ACC112 (cell line): ENCODE measurements around the gene AQP1.

Source experiments
- H2AFZ ChIP-seq: fragments of 200-600 bp; sonication (generic); one replicate; pipeline ENCODE4 v1.6.0; 2017; ENCODE audit warnings: antibody characterized with exemption, low read length; ENCODE audit not compliant: unreplicated experiment
- H3K27ac ChIP-seq: fragments of 200-600 bp; sonication (generic); 2 replicates; pipeline ENCODE4 v1.5.1; 2014; ENCODE audit warnings: low read depth, mild to moderate bottlenecking, antibody characterized with exemption, low read length, moderate library complexity
- H3K27me3 ChIP-seq: fragments of 200-600 bp; sonication (generic); 2 replicates; pipeline ENCODE4 v1.6.1; 2014; ENCODE audit warnings: mild to moderate bottlenecking, antibody characterized with exemption, low read length, moderate library complexity, mixed read lengths; ENCODE audit not compliant: insufficient read depth
- H3K36me3 ChIP-seq: fragments of 200-600 bp; sonication (generic); 2 replicates; pipeline ENCODE4 v1.6.1; 2016; ENCODE audit warnings: mild to moderate bottlenecking, antibody characterized with exemption, low read length, moderate library complexity, mixed read lengths; ENCODE audit not compliant: insufficient read depth
- H3K4me1 ChIP-seq: fragments of 200-600 bp; sonication (generic); one replicate; pipeline ENCODE4 v1.6.1; 2016; ENCODE audit warnings: low read length, mixed read lengths; ENCODE audit not compliant: insufficient read depth, unreplicated experiment, control insufficient read depth
- H3K4me3 ChIP-seq: fragments of 200-600 bp; sonication (generic); 2 replicates; pipeline ENCODE4 v1.5.1; 2014; ENCODE audit warnings: mild to moderate bottlenecking, low read depth, low read length
- H3K79me2 ChIP-seq: fragments of 200-600 bp; sonication (generic); one replicate; pipeline ENCODE4 v1.6.0; 2016; ENCODE audit warnings: low read length; ENCODE audit not compliant: control insufficient read depth, unreplicated experiment, insufficient read depth

The AQP1 gene

DNA sequence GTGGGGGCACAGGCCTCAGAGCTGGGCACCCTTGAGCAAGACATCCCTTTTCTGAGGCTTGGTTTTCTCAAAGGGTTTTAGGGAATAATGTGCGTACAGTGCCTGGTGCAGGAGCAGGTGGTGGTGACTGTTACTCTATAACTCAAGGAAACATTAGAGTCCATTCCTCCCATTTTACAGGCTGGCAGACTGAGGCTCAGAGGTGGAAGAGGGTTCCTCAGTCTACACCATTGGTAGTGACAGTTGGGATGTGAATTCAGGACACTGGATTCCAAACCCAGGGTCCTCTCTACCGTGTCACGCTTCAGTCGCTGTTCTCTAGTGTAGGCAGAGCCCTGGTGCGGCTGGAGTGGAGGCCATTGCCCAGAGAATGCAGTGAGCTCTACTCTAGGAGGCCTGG, 40.0 kb upstream of the AQP1 start:
- H3K27ac ChIP-seq, result no peak overlapping the region
- H3K79me2 ChIP-seq, result no peaks in the 10 kb centered on the region
- H3K4me3 ChIP-seq, result no peak overlapping the region
- no peaks in the 10 kb centered on the region for H3K4me1 ChIP-seq
- no peak overlapping the region for H2AFZ ChIP-seq
- no peaks in the 10 kb centered on the region for H3K27me3 ChIP-seq
- no peaks in the 10 kb centered on the region for H3K36me3 ChIP-seq

- no peaks in the 10 kb centered on the region for H3K36me3 ChIP-seq
- no peak overlapping the region for H3K27ac ChIP-seq
- H3K4me1 ChIP-seq, result no peaks in the 10 kb centered on the region
- no peaks in the 10 kb centered on the region for H3K79me2 ChIP-seq
- no peaks in the 10 kb centered on the region for H3K27me3 ChIP-seq
- no peak overlapping the region for H3K4me3 ChIP-seq
- no peak overlapping the region for H2AFZ ChIP-seq
Observed at GRCh38 chr7:30873207-30873606, 38.4 kb upstream of the AQP1 start.

DNA sequence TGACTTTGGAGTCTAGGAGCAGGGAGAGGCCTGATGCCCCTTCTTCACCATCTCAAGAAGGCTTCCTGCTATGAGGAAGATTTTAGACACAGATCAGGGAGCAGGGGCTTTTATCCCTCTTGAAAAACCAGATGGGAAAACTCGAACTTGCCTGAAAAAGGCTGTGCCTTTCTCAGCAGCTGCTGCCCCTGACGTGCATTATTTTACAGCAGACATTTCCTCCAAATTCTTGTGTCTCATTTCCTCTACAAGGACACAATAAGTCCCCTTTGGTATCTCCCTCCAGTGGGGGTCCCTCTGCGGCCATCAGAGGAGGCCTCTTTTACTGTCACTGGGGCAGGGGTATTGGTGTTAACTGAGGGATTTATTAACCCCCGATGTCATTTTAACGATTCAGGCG, 38.0 kb upstream of the AQP1 start:
- no peaks in the 10 kb centered on the region for H3K36me3 ChIP-seq
- H3K27ac ChIP-seq, result no peak overlapping the region
- H3K79me2 ChIP-seq, result no peaks in the 10 kb centered on the region
- no peak overlapping the region for H2AFZ ChIP-seq
- H3K27me3 ChIP-seq, result no peaks in the 10 kb centered on the region
- no peaks in the 10 kb centered on the region for H3K4me1 ChIP-seq
- no peak overlapping the region for H3K4me3 ChIP-seq

GRCh38 chr7:30874656-30875302, 36.9 kb upstream of the AQP1 start:
- H3K36me3 ChIP-seq, result no peaks in the 10 kb centered on the region
- no peaks in the 10 kb centered on the region for H3K27me3 ChIP-seq
- no peak overlapping the region for H2AFZ ChIP-seq
- no peak overlapping the region for H3K27ac ChIP-seq
- H3K4me1 ChIP-seq, result no peaks in the 10 kb centered on the region
- H3K79me2 ChIP-seq, result no peaks in the 10 kb centered on the region
- no peak overlapping the region for H3K4me3 ChIP-seq

DNA sequence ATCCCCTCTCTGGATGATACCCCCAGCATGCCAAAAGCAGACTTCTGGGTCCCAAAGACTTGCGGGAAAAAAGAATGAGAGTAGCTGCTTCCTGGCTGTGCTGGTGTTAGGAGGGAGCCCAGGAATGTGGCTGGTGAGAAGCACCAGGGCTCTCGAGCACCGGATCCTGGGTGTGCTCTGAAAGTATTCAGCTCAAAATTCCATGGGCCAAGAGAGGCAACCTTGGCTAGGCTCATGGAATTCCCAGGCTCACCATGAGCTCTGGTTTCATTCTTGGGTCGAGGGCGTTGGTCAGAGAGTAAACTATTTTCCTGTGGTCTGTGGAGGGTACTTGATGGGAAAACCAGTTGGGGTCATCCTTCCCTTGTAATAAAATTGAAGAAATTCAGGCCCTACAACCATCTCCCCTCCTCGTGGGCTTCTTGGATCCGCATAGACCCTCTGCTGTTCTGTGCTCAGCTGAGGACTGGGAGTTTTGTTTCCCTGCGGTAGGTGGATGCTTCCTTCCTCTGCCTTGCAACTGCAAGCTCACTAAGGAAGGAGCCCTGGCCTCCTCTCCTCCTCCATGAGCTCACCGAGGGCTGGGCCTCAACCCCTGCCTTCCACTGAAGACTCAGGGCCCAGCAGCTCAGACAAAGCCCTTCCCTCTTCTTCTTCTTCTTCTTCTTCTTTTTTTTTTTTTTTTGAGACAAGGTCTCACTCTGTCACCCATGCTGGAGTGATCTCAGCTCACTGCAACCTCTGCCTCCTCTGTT, 34.5 kb upstream of the AQP1 start:
- no peak overlapping the region for H2AFZ ChIP-seq
- H3K27ac ChIP-seq, result no peak overlapping the region
- no peaks in the 10 kb centered on the region for H3K79me2 ChIP-seq
- H3K4me3 ChIP-seq, result no peak overlapping the region
- H3K36me3 ChIP-seq, result no peaks in the 10 kb centered on the region
- no peaks in the 10 kb centered on the region for H3K4me1 ChIP-seq
- no peaks in the 10 kb centered on the region for H3K27me3 ChIP-seq

DNA sequence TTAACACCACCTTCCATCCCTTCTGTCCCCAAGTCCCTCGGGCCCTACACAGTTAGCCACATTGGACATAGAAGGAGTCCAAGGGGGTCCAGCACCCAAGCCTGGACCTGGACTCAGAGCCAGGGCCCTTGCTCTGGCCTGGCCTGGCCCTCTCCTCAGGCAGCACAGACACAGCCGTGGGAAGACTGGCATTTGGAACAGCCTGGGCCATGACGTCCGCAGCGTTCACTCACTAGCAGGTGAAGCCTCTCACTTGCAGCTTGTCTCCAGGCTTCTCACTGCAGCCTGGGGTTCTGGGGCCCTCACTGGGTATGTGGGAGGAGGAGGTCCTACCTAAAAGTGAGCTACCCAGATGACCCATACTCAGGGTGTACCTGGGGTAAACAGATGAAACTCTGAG, 33.7 kb upstream of the AQP1 start:
- H3K27ac ChIP-seq, result no peak overlapping the region
- H2AFZ ChIP-seq, result no peak overlapping the region
- H3K36me3 ChIP-seq, result no peaks in the 10 kb centered on the region
- H3K4me1 ChIP-seq, result no peaks in the 10 kb centered on the region
- H3K79me2 ChIP-seq, result no peaks in the 10 kb centered on the region
- no peak overlapping the region for H3K4me3 ChIP-seq
- no peaks in the 10 kb centered on the region for H3K27me3 ChIP-seq

DNA sequence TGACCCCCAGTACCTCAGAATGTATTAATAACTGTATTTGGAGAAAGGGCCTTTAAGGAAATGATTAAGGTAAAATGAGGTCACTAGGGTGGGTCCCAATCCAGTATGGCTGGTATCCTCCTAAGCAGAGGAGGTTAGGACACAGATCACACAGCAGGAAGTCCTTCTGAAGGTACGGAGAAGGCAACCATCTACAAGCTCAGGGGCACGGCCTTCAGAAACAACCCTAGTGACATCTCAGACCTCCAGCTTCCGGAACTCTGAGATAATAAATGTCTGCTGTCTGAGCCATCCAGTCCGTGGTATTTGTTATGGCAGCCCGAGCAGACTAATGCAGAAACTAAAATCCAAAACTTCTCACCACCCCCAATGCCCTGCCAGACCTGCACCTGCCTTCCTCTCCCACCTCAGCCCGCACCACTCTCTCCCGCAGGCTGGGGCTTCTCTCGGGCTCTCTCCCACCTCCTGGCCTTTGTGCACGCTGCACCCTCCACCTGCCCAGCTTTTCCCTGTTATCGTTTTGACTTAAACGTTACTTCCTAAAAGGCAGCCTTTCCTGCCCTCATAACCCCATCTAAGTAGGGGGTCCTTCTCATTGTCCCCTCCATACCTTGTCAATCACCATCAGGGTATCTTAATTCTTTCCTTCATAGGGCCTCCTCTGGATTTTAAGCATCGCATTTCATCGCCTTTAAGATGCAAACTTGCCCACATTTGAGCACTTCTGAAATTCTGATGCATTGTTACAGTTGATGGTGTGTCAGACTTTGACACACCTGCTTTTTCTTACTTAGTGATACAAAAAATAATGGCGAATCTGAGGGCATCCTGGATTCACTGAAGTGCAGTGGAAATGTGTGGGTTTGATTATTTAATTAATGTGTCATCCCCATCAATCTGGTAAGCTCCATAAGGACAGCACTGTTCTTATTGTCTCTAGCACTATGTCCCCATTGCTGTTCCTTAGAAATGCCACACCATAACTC, 32.2 kb upstream of the AQP1 start:
- Histone ChIP-seq H3K27me3 (no peaks in the 10 kb centered on the region), H3K4me3 (no peak overlapping the region), H3K79me2 (no peaks in the 10 kb centered on the region), H3K27ac (no peak overlapping the region), H2AFZ (no peak overlapping the region), H3K4me1 (no peaks in the 10 kb centered on the region), H3K36me3 (no peaks in the 10 kb centered on the region)

GRCh38 chr7:30880125-30880720, 31.4 kb upstream of the AQP1 start:
- Histone ChIP-seq H3K4me1 (no peaks in the 10 kb centered on the region), H2AFZ (no peak overlapping the region), H3K36me3 (no peaks in the 10 kb centered on the region), H3K79me2 (no peaks in the 10 kb centered on the region), H3K27ac (no peak overlapping the region), H3K4me3 (no peak overlapping the region), H3K27me3 (no peaks in the 10 kb centered on the region)

DNA sequence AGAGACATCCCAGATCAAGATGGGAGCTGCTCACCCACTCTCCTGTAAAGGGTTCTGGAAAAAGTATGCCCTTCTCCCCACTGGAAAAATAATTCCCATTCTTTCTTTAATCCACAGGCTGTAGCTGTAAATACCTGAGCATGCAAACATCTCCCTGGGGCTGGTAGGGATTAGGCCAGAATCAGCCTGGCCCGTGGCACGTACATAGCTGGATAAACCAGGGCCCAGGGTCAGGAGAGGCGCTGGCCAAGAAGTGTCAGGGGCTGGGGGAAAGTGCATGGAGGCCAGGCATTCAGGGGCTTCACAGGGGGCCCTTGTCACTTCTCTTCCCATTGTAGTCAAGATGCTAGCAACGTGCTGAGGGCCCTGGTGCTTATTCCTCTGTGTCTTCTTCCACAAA, 30.7 kb upstream of the AQP1 start:
- no peaks in the 10 kb centered on the region for H3K4me1 ChIP-seq
- H3K36me3 ChIP-seq, result no peaks in the 10 kb centered on the region
- H3K79me2 ChIP-seq, result no peaks in the 10 kb centered on the region
- no peak overlapping the region for H3K27ac ChIP-seq
- no peak overlapping the region for H2AFZ ChIP-seq
- H3K4me3 ChIP-seq, result no peak overlapping the region
- no peaks in the 10 kb centered on the region for H3K27me3 ChIP-seq

DNA sequence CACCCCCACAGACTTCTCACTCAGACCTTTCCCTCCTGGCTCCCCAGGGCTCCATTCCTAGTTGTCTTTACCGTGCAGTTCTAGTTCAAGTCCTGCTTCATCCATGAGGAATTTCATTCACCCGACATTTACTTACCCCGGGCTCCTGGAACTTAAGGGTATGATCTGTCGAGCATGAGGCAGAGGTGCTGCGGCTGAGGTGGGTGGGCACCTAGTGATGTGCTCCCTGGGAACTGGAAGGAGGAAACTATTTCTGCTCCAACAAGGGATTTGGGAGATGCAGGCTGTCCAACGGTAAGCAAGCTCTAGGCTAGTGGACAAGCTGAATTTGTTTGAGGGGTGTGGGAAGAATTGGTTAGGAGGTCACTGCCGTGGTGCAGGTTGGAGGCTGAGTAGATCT, 30.2 kb upstream of the AQP1 start:
- Histone ChIP-seq H3K36me3 (no peaks in the 10 kb centered on the region), H2AFZ (no peak overlapping the region), H3K4me3 (no peak overlapping the region), H3K4me1 (no peaks in the 10 kb centered on the region), H3K27me3 (no peaks in the 10 kb centered on the region), H3K27ac (no peak overlapping the region), H3K79me2 (no peaks in the 10 kb centered on the region)
